ENCODE data around the gene GJB3. TPM values are rescaled to one million over a fixed set of nuclear protein-coding genes. Genes with fewer than 3 reads are reported as not detected.

Gene GJB3
- polyA plus RNA-seq, 2 of the 4 experiments (the other 2 are of a cell fraction) = 0.50 to 0.76 TPM

GRCh38 chr1:34824817-34825454 is 43.9 kb downstream of the GJB3 start:
- H3K9me3 ChIP-seq = no peaks in the 10 kb centered on the region
- no peak for ATAC-seq
- no peak overlapping the region for H3K4me3 ChIP-seq
- ChIA-PET CTCF (interaction anchor here (1.2 to 1.3 kb wide), 4 partner anchors 9 to 740 kb away, joined by 3 read pairs; no protein-coding TSS in a partner anchor), POLR2A (no interaction called here)
- no peak for FAIRE-seq
- TF ChIP-seq ESRRA (IDR thresholded peaks at IDR 0.05; ENCODE audit: borderline replicate concordance, low read length) = no peak
- peak; percentile 24 for TF ChIP-seq ZFP36 (IDR thresholded peaks at IDR 0.05; ENCODE audit: borderline replicate concordance, partially characterized antibody)
- no peak for TF ChIP-seq POLR2AphosphoS2 (conservative IDR thresholded peaks at IDR 0.05; ENCODE audit: low read length)
- H3K27ac ChIP-seq = no peak overlapping the region
- no peak for DNase-seq (ENCODE audit: low read depth in 1 of 2, low spot score in 1 of 2)
- no peak overlapping the region for H3K4me2 ChIP-seq
- 66% methylated on average over 3 of the region's 3 CpGs for WGBS (ENCODE audit: missing lambda C conversion rate)
- no peaks in the 10 kb centered on the region for H3K4me1 ChIP-seq

- Histone ChIP-seq H3K27ac (no peak overlapping the region), H3K9me3 (no peaks in the 10 kb centered on the region), H3K4me1 (no peaks in the 10 kb centered on the region), H3K4me3 (no peak overlapping the region), H3K4me2 (no peak overlapping the region)
- FAIRE-seq (no peak), ATAC-seq (no peak), DNase-seq (ENCODE audit: low read depth in 1 of 2, low spot score in 1 of 2) (no peak)
- POLR2A ChIA-PET = no interaction called here
- WGBS (ENCODE audit: missing lambda C conversion rate) = 89% methylated on average over 6 of the region's 11 CpGs
- CTCF ChIA-PET = interaction anchor here (1.2 to 1.3 kb wide), 4 partner anchors 8 to 739 kb away, joined by 3 read pairs; no protein-coding TSS in a partner anchor
- TF ChIP-seq MAZ (IDR thresholded peaks at IDR 0.05; ENCODE audit: borderline replicate concordance, low read depth, low read length) = no peak
- no peak for TF ChIP-seq ZSCAN20 (CRISPR knock-in tag; IDR thresholded peaks at IDR 0.05)
Observed at GRCh38 chr1:34825455-34826091, 44.6 kb downstream of the GJB3 start.

- no peak overlapping the region for H3K4me2 ChIP-seq
- no peak overlapping the region for H3K4me3 ChIP-seq
- no peak for ATAC-seq
- FAIRE-seq = no peak
- H3K9me3 ChIP-seq = no peaks in the 10 kb centered on the region
- no peak for TF ChIP-seq ZNF302 (CRISPR knock-in tag; IDR thresholded peaks at IDR 0.05)
- TF ChIP-seq TP53 (CRISPR knock-in tag; IDR thresholded peaks at IDR 0.05) = no peak
- no peak for TF ChIP-seq HOXB5 (CRISPR knock-in tag; IDR thresholded peaks at IDR 0.05)
- TF ChIP-seq PHF8 (IDR thresholded peaks at IDR 0.05; ENCODE audit: borderline replicate concordance, low read depth) = no peak
- TF ChIP-seq ESRRA (IDR thresholded peaks at IDR 0.05; ENCODE audit: borderline replicate concordance, low read length) = no peak
- no peak for TF ChIP-seq CBX2 (IDR thresholded peaks at IDR 0.05; ENCODE audit: borderline replicate concordance, low read depth)
- TF ChIP-seq ELK1 (IDR thresholded peaks at IDR 0.05; ENCODE audit: low read depth, low read length) = no peak
- TF ChIP-seq HDAC2 (IDR thresholded peaks at IDR 0.05) = no peak
- TF ChIP-seq NR3C1 (IDR thresholded peaks at IDR 0.05) = no peak
- no peak for TF ChIP-seq PBX3 (IDR thresholded peaks at IDR 0.05)
- no peak for TF ChIP-seq KDM5A (IDR thresholded peaks at IDR 0.05)
- no peak for TF ChIP-seq MYC (IDR thresholded peaks at IDR 0.05; ENCODE audit: borderline replicate concordance, low read length)
- TF ChIP-seq MAZ (IDR thresholded peaks at IDR 0.05; ENCODE audit: borderline replicate concordance, low read depth, low read length) = no peak
- TF ChIP-seq USF2 (IDR thresholded peaks at IDR 0.05) = no peak
- no peak for TF ChIP-seq RAD21 (conservative IDR thresholded peaks at IDR 0.05 in 1 of 2, IDR thresholded peaks at IDR 0.05 in 1 of 2)
- TF ChIP-seq FOSL2 (IDR thresholded peaks at IDR 0.05) = no peak
- no peak for TF ChIP-seq FOSL2 (CRISPR knock-in tag; IDR thresholded peaks at IDR 0.05)
- TF ChIP-seq BCL3 (IDR thresholded peaks at IDR 0.05) = no peak
- H3K27ac ChIP-seq = no peak overlapping the region
- no peak for DNase-seq (ENCODE audit: low read depth in 1 of 2, low spot score in 1 of 2)
- no peaks in the 10 kb centered on the region for H3K4me1 ChIP-seq
- ChIA-PET CTCF (interaction anchor here (0.9 to 1.9 kb wide), 3 partner anchors 10 to 41 kb away, joined by 3 to 7 read pairs (median 3); no protein-coding TSS in a partner anchor), POLR2A (no interaction called here)
- WGBS (ENCODE audit: missing lambda C conversion rate) = 21% methylated on average over 5 of the region's 5 CpGs
Observed at GRCh38 chr1:34827341-34827941, 46.4 kb downstream of the GJB3 start.
